ENCODE data around the gene ABCA4.

GRCh38 chr1:94101613-94102525 lies 19.1 kb downstream of the ABCA4 start:
- no peak for TF ChIP-seq CTCF (IDR thresholded peaks at IDR 0.05 in 2 of 3, conservative IDR thresholded peaks at IDR 0.05 in 1 of 3; ENCODE audit: borderline replicate concordance in 1 of 3, insufficient read depth in 1 of 3, low read depth in 2 of 3, low read length in 2 of 3)
- TF ChIP-seq REST (IDR thresholded peaks at IDR 0.05; ENCODE audit: low read depth): no peak
- TF ChIP-seq YY1 (IDR thresholded peaks at IDR 0.05; ENCODE audit: extremely low read depth, insufficient replicate concordance, low read depth, low read length): no peak
- no peak for TF ChIP-seq POLR2AphosphoS5 (IDR thresholded peaks at IDR 0.05; ENCODE audit: low read depth, low read length)
